ENCODE measurements around the gene UBE2N.
"Not testable (repeated sequence)": the region's sequence is repeated elsewhere in the genome, so short reads cannot be mapped to it uniquely, and the experiment has no call there.

Gene UBE2N

GRCh38 chr12:93415723-93416464 is 25.9 kb downstream of the UBE2N start:
- no peak for DNase-seq (ENCODE audit: low read depth in 2 of 3, low spot score in 1 of 3)

DNA sequence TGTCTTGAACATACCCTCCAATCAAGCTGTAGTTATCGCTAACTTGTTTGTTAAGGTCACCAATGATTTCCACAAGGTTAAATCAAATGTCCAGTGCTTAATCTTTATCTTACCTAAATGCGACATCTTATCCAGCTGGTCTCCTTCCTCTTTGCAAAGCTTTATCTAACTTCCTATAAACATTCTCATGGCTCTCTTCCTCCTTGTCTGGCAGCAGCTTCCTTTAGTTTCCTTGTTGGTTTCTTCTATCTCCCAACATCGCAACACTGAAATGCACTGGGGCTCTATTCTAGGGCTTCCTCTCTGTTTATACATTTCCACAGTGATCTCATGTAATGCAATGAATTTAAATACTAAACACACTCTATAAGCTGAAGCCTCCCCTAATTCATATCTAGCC is 28.7 kb downstream of the UBE2N start:
- DNase-seq (ENCODE audit: low read depth in 2 of 3, low spot score in 1 of 3) = no peak

DNA sequence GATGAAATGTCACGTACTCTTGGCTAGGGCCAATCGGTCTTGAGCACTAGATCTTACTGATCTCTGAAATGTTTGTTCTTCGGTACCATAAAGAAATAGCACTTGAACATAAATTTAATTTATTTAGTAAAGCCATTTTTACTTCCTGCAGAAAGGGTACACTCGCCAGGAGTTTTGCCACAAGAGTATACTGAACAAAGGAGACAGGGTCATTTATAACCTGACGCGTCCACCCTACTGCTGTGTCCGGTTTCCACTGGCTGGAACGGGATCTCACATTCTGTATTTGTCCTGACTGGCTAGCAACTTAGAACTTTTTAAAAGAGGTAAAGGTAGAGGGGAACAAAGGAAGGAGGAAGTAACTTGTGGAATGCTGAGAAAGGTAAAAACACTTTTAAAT is 29.4 kb downstream of the UBE2N start:
- not testable (repeated sequence) for DNase-seq (ENCODE audit: low read depth in 2 of 3, low spot score in 1 of 3)

- DNase-seq (ENCODE audit: low read depth in 2 of 3, low spot score in 1 of 3) = not testable (repeated sequence)
Observed at GRCh38 chr12:93411060-93411459, 30.7 kb downstream of the UBE2N start.

DNA sequence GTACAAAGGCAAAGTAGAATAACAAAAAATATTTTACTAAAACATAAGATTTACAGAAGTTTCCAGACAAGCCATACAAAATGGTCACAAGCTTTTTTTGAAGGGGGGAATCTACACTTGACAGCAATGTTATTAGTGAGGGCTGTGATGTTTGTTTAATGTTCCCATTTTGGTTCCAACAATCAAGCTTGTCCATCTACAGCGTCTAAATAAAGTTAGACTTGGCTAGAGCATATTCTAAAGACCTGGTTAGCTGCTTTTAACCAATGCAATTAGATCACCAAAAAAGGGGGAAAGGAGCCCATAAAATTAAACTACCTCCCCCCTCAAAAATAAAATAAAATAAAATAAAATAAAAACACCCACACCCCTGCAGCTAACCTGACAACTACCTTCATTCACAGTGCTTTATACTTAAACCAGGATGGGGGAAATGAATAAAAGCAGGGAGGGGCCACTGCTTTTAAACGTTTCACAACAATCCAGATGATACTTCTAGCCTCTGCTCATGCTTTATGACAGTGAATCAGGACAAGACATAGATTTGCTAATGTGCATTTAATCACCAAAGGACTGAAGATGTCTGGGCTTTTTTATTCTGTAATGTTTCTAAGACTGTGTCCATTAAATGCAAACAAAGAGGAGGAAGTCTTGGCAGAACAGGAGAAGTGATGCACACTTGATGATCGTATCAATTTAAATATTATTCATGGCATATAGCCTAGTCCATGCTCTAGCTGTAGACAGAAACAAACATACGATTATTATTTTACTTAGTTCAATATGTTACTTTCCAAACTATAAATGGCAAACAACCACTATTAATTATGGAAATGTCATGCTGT is 32.2 kb downstream of the UBE2N start:
- not testable (repeated sequence) for DNase-seq (ENCODE audit: low read depth in 2 of 3, low spot score in 1 of 3)

GRCh38 chr12:93408813-93409212 is 32.9 kb downstream of the UBE2N start:
- DNase-seq (ENCODE audit: low read depth in 2 of 3, low spot score in 1 of 3) = no peak

- no peak for DNase-seq (ENCODE audit: low read depth in 2 of 3, low spot score in 1 of 3)
Observed at GRCh38 chr12:93407963-93408283, 33.8 kb downstream of the UBE2N start.

GRCh38 chr12:93407054-93407962 is 34.4 kb downstream of the UBE2N start:
- DNase-seq (ENCODE audit: low read depth in 2 of 3, low spot score in 1 of 3) = no peak

- no peak for DNase-seq (ENCODE audit: low read depth in 2 of 3, low spot score in 1 of 3)
Observed at GRCh38 chr12:93404961-93405849, 36.5 kb downstream of the UBE2N start.

GRCh38 chr12:93403988-93404803 is 37.6 kb downstream of the UBE2N start:
- DNase-seq (ENCODE audit: low read depth in 2 of 3, low spot score in 1 of 3) = no peak

GRCh38 chr12:93402333-93403311 is 39.1 kb downstream of the UBE2N start:
- DNase-seq (ENCODE audit: low read depth in 2 of 3, low spot score in 1 of 3) = peak in 1 of 3 donors; percentile 11

- not testable (repeated sequence) for DNase-seq (ENCODE audit: low read depth in 2 of 3, low spot score in 1 of 3)
Observed at GRCh38 chr12:93399183-93399863, 42.4 kb downstream of the UBE2N start.

DNA sequence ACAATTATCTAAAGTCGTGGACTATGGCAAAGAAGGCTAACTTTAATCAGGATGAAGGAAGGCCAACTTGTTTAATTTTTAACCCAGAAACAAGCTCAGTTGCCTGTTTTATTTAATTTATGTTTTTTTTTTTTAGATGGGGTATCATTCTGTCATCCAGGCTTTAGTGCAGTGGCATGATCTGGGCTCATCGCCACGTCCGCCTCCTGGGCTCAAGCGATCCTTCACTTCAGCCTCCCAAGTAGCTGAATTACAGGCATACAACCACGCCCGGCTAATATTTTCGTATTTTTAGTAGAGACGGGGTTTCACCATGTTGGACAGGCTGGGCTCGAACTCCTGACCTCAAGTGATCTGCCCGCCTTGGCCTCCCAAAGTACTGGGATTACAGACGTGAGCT is 44.3 kb downstream of the UBE2N start:
- DNase-seq (ENCODE audit: low read depth in 2 of 3, low spot score in 1 of 3) = no peak

- no peak for DNase-seq (ENCODE audit: low read depth in 2 of 3, low spot score in 1 of 3)
Observed at GRCh38 chr12:93393425-93393824, 48.3 kb downstream of the UBE2N start.

- DNase-seq (ENCODE audit: low read depth in 2 of 3, low spot score in 1 of 3) = no peak
Observed at GRCh38 chr12:93390549-93391297, 51.0 kb downstream of the UBE2N start.

GRCh38 chr12:93390031-93390430 is 51.7 kb downstream of the UBE2N start:
- DNase-seq (ENCODE audit: low read depth in 2 of 3, low spot score in 1 of 3) = no peak

DNA sequence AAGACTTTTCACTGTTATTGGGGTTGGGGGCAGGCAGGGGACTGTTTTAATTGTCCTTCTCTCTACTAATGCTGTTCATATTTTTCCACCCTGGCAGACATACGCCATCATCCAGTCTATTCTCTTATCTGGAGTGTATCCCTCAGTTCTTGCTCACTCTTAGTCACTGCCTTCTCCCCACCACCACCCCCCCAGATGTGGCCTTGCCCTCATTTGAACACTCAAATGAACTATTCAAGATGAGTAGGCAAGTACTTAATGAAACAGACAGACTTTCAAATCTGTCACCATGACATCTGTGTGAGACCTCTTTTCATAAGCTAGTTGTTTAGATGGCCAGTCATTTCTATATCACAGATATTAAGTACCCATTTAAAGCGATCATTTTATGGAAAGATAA is 54.0 kb downstream of the UBE2N start:
- peak; percentile 41 to 66 (median 63) for DNase-seq (ENCODE audit: low read depth in 2 of 3, low spot score in 1 of 3)
